ENCODE results near the gene CA5A. TPM values are rescaled to one million over a fixed set of nuclear protein-coding genes. Genes with fewer than 3 reads are reported as not detected.

CA5A gene
- total and polyA plus RNA-seq, 9 donors, result 0.02 to 0.05 TPM; not detected in 7

DNA sequence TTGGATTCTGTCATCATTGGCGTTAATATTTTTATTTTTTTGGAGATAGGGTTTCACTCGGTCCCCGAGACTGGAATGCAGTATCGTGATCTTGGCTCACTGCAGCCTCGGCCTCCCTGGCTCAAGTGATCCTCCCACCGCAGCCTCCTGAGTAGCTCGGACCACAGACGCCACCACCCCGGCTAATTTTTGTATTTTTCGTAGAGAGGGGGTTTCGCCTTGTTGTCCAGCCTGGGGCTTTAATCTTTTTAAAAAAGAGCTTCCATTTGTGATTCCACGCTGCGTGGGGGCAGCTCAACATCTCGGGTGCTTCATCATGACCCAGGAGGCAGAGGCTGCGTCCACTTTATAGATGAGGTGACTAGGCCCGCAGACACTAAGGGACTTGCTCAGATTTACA lies 16.4 kb upstream of the CA5A start:
- intact Hi-C loops (cut with DNase I), result no loop called here
- no peaks in the 10 kb centered on the region for H3K9me3 ChIP-seq
- no peaks in the 10 kb centered on the region for H3K27me3 ChIP-seq
- no peak overlapping the region for H3K4me3 ChIP-seq
- peaks cover 6% of the 10 kb centered on the region for H3K4me1 ChIP-seq (ENCODE audit: insufficient read depth)
- WGBS, 3 donors, result 84 to 86% (median 84%) methylated on average over 16 of the region's 16 CpGs
- H3K27ac ChIP-seq, result no peak overlapping the region
- peak in 1 of 5 donors; percentile 40 for DNase-seq
- H3K36me3 ChIP-seq, result no peaks in the 10 kb centered on the region
- TF ChIP-seq POLR2A (IDR thresholded peaks at IDR 0.05), result no peak
- TF ChIP-seq, protein P1, sequence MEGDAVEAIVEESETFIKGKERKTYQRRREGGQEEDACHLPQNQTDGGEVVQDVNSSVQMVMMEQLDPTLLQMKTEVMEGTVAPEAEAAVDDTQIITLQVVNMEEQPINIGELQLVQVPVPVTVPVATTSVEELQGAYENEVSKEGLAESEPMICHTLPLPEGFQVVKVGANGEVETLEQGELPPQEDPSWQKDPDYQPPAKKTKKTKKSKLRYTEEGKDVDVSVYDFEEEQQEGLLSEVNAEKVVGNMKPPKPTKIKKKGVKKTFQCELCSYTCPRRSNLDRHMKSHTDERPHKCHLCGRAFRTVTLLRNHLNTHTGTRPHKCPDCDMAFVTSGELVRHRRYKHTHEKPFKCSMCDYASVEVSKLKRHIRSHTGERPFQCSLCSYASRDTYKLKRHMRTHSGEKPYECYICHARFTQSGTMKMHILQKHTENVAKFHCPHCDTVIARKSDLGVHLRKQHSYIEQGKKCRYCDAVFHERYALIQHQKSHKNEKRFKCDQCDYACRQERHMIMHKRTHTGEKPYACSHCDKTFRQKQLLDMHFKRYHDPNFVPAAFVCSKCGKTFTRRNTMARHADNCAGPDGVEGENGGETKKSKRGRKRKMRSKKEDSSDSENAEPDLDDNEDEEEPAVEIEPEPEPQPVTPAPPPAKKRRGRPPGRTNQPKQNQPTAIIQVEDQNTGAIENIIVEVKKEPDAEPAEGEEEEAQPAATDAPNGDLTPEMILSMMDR (IDR thresholded peaks at IDR 0.05), result no peak
- no peak for TF ChIP-seq EP300 (IDR thresholded peaks at IDR 0.05)

DNA sequence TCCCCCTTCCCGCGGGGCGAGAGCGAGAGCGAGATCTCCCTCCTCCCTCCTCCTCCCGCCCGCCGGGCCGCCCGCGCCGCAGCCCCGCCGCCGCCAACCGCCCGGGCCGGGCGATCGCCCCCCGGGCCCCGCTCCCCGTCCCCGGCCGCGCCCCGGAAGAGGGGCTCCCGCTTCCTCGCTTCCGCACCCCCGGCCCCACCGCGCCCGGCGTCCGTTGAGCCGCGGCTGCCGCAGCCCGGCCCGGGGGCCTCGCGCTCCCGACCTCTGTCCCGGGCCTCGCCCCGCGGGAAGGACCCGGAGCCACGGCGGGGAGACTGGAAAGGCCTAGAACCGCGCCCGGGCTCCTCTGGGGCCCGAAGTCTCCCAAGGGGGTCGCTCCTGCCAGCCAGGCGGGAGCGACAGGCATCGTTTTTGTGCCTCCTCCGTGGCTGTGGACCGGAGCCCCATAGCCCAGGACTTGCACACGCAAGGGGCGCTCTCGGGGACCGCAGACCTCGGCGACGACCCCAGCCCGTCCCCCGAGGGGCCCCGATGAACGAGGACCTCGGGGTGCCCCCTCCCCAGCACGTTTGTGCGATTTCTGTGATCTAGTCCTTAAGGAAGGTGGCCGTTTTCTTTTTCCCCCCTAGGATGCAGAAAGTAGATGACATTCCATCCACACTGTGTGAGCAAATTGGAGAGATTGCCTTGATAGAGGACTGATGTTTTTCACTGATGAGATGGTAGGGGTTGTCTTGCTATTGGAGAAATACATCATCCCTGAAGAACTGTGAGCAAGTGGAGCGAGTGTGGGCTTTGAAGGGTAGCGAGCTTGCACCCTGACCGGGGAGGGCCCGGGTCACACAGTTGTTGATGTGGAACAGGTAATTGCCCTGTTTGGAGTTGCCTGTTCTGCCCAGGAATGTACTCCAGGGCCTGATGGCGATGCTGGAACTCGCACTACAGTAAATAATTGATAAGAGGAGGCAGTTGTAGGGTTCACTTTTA lies 15.5 kb upstream of the CA5A start:
- TF ChIP-seq, protein P1 (IDR thresholded peaks at IDR 0.05), result no peak
- TF ChIP-seq EP300 (IDR thresholded peaks at IDR 0.05), result no peak
- no peak for TF ChIP-seq POLR2A (IDR thresholded peaks at IDR 0.05)
- Histone ChIP-seq H3K4me3 (peak overlapping the region; percentile 96), H3K9me3 (no peaks in the 10 kb centered on the region), H3K4me1 (ENCODE audit: insufficient read depth) (peaks cover 6% of the 10 kb centered on the region), H3K36me3 (no peaks in the 10 kb centered on the region), H3K27ac (peak overlapping the region; percentile 96 to 99), H3K27me3 (no peaks in the 10 kb centered on the region)
- WGBS, 3 donors, result 1 to 2% (median 1%) methylated on average over 51 to 78 of the region's 82 CpGs
- intact Hi-C loops (cut with DNase I), result no loop called here
- peak in 1 of 5 donors; percentile 59 for DNase-seq

DNA sequence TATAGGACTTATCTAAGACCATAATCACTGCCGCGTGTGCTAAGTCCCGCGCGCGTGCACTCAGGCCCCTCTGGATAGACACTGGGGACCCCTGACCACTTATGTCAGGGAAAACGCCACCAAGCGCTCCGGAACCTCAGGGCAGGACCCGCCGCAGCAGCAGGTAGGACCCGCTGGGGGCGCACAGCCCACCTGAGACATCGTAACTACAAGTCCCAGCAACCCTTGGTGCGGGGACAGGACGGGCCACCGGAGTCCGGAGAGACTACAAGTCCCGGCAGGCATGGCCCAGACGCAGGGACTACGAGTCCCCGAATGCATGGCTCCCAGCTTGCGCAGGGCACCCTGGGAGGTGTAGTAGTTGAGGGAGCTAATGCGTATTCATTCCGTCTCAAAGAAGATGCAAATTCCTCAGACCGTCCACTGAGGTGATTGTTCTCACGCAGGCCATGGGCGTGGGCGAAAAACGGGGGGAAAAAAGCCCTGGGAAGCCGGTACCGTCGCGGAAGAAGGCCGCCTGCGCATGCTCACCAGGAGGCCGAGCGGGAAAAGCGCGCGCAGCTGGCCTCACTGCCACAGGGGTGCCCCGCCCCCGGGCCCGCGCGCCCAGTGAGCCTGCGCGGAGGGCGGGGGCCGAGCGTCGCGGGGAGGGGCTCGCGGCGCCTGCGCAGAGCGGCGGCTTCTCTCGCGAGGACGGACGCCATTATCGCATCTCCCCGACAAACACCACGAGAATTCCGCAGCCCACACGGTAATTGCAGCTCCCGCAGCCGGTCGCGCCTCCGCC lies 14.6 kb upstream of the CA5A start, which contains the start of gene BANP:
Gene BANP, plus strand, starts transcription at position 670 of the 787 bp plus-strand sequence. CDS start 23,682 bp downstream, outside the sequence.
- Histone ChIP-seq H3K9me3 (no peaks in the 10 kb centered on the region), H3K27ac (peak within 1 kb of the TSS; percentile 96 to 99), H3K4me1 (ENCODE audit: insufficient read depth) (peaks cover 3% of the 10 kb centered on the region), H3K27me3 (no peaks in the 10 kb centered on the region), H3K4me3 (peak within 1 kb of the TSS; percentile 96), H3K36me3 (no peaks in the 10 kb centered on the region)
- no peak for TF ChIP-seq EP300 (IDR thresholded peaks at IDR 0.05)
- TF ChIP-seq POLR2A (IDR thresholded peaks at IDR 0.05), result peak; percentile 61
- TF ChIP-seq, protein P1 (IDR thresholded peaks at IDR 0.05), result peak; percentile 43 to 69 (median 67)
- WGBS, 3 donors, result 0 to 1% (median 1%) methylated on average over 70 to 73 of the region's 73 CpGs
- peak; percentile 96 to 98 (median 97) for DNase-seq
- intact Hi-C loops (cut with DNase I), result no loop called here

DNA sequence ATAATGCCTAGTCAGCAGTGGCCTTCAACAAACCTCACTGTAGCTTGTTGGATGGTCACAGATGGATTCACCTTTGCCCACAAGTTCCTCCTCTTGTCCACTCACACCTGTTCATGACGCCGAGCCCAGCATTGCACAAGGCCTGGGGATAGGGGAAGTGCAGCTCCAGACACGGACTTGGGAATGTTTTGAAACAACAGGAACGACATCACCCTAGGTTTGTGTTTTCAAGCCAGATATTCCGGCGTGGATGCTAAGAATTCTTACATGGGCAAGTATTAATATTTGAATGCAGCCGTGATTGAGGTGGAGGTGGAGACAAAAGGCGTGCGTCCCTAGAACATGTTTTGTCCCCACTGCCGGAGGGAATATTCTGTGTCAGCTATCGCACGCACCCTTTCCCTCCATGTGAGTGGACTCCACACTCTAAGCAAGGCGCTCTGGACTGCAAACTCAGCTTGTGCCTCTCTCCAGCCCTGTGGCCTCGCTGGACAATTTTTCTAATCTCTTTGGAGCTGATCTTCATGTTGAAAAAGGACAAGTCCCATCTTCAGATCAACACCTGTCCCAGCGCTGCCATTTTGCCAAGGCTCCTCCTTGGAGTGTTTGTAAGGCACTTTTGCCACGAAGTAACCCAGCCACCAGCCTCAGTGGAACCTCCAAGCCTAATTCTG lies 12.9 kb upstream of the CA5A start:
- H3K27me3 ChIP-seq, result no peaks in the 10 kb centered on the region
- intact Hi-C loops (cut with DNase I), result no loop called here
- peaks cover 6% of the 10 kb centered on the region for H3K4me1 ChIP-seq (ENCODE audit: insufficient read depth)
- H3K9me3 ChIP-seq, result no peaks in the 10 kb centered on the region
- no peaks in the 10 kb centered on the region for H3K36me3 ChIP-seq
- peak in 1 of 5 donors; percentile 53 for DNase-seq
- WGBS, 3 donors, result 79 to 85% (median 79%) methylated on average over 16 of the region's 16 CpGs
- no peak for TF ChIP-seq EP300 (IDR thresholded peaks at IDR 0.05)
- TF ChIP-seq, protein P1 (IDR thresholded peaks at IDR 0.05), result no peak
- TF ChIP-seq POLR2A (IDR thresholded peaks at IDR 0.05), result no peak
- H3K27ac ChIP-seq, result no peak overlapping the region
- H3K4me3 ChIP-seq, result no peak overlapping the region
